ENCODE results near the gene PTPRK. TPM values are rescaled to one million over a fixed set of nuclear protein-coding genes. Genes with fewer than 3 reads are reported as not detected.

Gene PTPRK
- total and polyA plus RNA-seq, 2 experiments from 2014 or later: 26.9 to 56.4 TPM

DNA sequence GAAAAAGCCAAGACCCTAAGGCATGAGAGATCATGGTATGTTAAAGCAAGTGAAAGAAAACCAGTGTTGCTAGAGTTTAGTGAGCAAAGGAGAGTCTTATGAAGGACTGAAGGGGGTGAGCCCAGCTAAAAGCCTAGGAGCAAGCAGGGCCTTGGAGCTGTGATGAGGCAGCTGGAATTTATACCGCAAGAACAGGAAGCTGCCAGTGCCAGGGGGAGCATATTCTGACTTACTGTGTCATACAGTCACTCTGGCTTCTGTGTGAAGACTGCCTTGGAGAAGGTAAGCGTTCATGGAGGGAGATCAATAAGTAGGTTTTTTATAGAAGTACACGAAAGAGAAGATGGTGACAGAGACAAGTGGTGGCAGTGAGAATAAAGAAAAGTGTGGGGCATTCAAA is 310.6 kb downstream of the PTPRK start:
- DNase-seq (ENCODE audit: low spot score) (no peak), ATAC-seq (no peak; the same call in 2 of the 3 replicates)
- Histone ChIP-seq H3K4me1 (ENCODE audit: insufficient read depth) (peaks cover 11% of the 10 kb centered on the region; the same call in 1 of the 2 replicates), H3K4me3 (no peak overlapping the region), H3K79me2 (replicated peaks; ENCODE audit: insufficient read depth) (no peaks in the 10 kb centered on the region; the same call in 1 of the 2 replicates), H3K27me3 (ENCODE audit: insufficient read depth) (no peaks in the 10 kb centered on the region), H3F3A (replicated peaks; ENCODE audit: low read depth) (no peaks in the 10 kb centered on the region), H4K20me1 (replicated peaks; ENCODE audit: insufficient read depth) (no peaks in the 10 kb centered on the region), H2AFZ (no peak overlapping the region), H3K4me2 (no peak overlapping the region), H3K27ac (ENCODE audit: low read depth) (no peak overlapping the region), H3K36me3 (ENCODE audit: insufficient read depth) (no peaks in the 10 kb centered on the region), H3K9me2 (ENCODE audit: insufficient read depth) (peaks cover 6% of the 10 kb centered on the region; the same call in 1 of the 2 replicates)
- Mint-ChIP-seq H3K4me1 (peaks cover 29% of the 10 kb centered on the region; the same call in 2 of the 3 replicates), H3K9me3 (no peaks in the 10 kb centered on the region), H3K4me3 (no peak overlapping the region), H3K36me3 (ENCODE audit: low read depth) (no peaks in the 10 kb centered on the region), H3K27me3 (ENCODE audit: insufficient read depth, low read depth, poor library complexity) (no peaks in the 10 kb centered on the region), H3K27ac (peak overlapping the region; percentile 68)
- TF ChIP-seq, protein P1, sequence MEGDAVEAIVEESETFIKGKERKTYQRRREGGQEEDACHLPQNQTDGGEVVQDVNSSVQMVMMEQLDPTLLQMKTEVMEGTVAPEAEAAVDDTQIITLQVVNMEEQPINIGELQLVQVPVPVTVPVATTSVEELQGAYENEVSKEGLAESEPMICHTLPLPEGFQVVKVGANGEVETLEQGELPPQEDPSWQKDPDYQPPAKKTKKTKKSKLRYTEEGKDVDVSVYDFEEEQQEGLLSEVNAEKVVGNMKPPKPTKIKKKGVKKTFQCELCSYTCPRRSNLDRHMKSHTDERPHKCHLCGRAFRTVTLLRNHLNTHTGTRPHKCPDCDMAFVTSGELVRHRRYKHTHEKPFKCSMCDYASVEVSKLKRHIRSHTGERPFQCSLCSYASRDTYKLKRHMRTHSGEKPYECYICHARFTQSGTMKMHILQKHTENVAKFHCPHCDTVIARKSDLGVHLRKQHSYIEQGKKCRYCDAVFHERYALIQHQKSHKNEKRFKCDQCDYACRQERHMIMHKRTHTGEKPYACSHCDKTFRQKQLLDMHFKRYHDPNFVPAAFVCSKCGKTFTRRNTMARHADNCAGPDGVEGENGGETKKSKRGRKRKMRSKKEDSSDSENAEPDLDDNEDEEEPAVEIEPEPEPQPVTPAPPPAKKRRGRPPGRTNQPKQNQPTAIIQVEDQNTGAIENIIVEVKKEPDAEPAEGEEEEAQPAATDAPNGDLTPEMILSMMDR (conservative IDR thresholded peaks at IDR 0.05; ENCODE audit: low read depth in 2 of 2): no peak
- TF ChIP-seq ZNF331 (CRISPR knock-in tag; IDR thresholded peaks at IDR 0.05; ENCODE audit: low read depth): no peak
- TF ChIP-seq, protein P2, sequence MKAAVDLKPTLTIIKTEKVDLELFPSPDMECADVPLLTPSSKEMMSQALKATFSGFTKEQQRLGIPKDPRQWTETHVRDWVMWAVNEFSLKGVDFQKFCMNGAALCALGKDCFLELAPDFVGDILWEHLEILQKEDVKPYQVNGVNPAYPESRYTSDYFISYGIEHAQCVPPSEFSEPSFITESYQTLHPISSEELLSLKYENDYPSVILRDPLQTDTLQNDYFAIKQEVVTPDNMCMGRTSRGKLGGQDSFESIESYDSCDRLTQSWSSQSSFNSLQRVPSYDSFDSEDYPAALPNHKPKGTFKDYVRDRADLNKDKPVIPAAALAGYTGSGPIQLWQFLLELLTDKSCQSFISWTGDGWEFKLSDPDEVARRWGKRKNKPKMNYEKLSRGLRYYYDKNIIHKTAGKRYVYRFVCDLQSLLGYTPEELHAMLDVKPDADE (IDR thresholded peaks at IDR 0.05): no peak
- TF ChIP-seq, protein P3, sequence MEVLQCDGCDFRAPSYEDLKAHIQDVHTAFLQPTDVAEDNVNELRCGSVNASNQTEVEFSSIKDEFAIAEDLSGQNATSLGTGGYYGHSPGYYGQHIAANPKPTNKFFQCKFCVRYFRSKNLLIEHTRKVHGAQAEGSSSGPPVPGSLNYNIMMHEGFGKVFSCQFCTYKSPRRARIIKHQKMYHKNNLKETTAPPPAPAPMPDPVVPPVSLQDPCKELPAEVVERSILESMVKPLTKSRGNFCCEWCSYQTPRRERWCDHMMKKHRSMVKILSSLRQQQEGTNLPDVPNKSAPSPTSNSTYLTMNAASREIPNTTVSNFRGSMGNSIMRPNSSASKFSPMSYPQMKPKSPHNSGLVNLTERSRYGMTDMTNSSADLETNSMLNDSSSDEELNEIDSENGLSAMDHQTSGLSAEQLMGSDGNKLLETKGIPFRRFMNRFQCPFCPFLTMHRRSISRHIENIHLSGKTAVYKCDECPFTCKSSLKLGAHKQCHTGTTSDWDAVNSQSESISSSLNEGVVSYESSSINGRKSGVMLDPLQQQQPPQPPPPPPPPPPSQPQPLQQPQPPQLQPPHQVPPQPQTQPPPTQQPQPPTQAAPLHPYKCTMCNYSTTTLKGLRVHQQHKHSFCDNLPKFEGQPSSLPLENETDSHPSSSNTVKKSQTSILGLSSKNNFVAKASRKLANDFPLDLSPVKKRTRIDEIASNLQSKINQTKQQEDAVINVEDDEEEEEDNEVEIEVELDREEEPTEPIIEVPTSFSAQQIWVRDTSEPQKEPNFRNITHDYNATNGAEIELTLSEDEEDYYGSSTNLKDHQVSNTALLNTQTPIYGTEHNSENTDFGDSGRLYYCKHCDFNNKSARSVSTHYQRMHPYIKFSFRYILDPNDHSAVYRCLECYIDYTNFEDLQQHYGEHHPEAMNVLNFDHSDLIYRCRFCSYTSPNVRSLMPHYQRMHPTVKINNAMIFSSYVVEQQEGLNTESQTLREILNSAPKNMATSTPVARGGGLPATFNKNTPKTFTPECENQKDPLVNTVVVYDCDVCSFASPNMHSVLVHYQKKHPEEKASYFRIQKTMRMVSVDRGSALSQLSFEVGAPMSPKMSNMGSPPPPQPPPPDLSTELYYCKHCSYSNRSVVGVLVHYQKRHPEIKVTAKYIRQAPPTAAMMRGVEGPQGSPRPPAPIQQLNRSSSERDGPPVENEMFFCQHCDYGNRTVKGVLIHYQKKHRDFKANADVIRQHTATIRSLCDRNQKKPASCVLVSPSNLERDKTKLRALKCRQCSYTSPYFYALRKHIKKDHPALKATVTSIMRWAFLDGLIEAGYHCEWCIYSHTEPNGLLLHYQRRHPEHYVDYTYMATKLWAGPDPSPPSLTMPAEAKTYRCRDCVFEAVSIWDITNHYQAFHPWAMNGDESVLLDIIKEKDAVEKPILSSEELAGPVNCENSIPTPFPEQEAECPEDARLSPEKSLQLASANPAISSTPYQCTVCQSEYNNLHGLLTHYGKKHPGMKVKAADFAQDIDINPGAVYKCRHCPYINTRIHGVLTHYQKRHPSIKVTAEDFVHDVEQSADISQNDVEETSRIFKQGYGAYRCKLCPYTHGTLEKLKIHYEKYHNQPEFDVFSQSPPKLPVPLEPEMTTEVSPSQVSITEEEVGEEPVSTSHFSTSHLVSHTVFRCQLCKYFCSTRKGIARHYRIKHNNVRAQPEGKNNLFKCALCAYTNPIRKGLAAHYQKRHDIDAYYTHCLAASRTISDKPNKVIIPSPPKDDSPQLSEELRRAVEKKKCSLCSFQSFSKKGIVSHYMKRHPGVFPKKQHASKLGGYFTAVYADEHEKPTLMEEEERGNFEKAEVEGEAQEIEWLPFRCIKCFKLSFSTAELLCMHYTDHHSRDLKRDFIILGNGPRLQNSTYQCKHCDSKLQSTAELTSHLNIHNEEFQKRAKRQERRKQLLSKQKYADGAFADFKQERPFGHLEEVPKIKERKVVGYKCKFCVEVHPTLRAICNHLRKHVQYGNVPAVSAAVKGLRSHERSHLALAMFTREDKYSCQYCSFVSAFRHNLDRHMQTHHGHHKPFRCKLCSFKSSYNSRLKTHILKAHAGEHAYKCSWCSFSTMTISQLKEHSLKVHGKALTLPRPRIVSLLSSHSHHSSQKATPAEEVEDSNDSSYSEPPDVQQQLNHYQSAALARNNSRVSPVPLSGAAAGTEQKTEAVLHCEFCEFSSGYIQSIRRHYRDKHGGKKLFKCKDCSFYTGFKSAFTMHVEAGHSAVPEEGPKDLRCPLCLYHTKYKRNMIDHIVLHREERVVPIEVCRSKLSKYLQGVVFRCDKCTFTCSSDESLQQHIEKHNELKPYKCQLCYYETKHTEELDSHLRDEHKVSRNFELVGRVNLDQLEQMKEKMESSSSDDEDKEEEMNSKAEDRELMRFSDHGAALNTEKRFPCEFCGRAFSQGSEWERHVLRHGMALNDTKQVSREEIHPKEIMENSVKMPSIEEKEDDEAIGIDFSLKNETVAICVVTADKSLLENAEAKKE (CRISPR knock-in tag; IDR thresholded peaks at IDR 0.05): no peak
- TF ChIP-seq POLR2AphosphoS5 (IDR thresholded peaks at IDR 0.05; ENCODE audit: low read depth): no peak
- no peak for TF ChIP-seq NANOG (IDR thresholded peaks at IDR 0.05; ENCODE audit: borderline replicate concordance)
- TF ChIP-seq, protein P4, sequence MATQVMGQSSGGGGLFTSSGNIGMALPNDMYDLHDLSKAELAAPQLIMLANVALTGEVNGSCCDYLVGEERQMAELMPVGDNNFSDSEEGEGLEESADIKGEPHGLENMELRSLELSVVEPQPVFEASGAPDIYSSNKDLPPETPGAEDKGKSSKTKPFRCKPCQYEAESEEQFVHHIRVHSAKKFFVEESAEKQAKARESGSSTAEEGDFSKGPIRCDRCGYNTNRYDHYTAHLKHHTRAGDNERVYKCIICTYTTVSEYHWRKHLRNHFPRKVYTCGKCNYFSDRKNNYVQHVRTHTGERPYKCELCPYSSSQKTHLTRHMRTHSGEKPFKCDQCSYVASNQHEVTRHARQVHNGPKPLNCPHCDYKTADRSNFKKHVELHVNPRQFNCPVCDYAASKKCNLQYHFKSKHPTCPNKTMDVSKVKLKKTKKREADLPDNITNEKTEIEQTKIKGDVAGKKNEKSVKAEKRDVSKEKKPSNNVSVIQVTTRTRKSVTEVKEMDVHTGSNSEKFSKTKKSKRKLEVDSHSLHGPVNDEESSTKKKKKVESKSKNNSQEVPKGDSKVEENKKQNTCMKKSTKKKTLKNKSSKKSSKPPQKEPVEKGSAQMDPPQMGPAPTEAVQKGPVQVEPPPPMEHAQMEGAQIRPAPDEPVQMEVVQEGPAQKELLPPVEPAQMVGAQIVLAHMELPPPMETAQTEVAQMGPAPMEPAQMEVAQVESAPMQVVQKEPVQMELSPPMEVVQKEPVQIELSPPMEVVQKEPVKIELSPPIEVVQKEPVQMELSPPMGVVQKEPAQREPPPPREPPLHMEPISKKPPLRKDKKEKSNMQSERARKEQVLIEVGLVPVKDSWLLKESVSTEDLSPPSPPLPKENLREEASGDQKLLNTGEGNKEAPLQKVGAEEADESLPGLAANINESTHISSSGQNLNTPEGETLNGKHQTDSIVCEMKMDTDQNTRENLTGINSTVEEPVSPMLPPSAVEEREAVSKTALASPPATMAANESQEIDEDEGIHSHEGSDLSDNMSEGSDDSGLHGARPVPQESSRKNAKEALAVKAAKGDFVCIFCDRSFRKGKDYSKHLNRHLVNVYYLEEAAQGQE (IDR thresholded peaks at IDR 0.05; ENCODE audit: unreplicated experiment): no peak
- no peak for TF ChIP-seq ZNF114 (CRISPR knock-in tag; IDR thresholded peaks at IDR 0.05)
- TF ChIP-seq STAT1 (IDR thresholded peaks at IDR 0.05; ENCODE audit: unreplicated experiment): no peak
- TF ChIP-seq EZH2 (IDR thresholded peaks at IDR 0.05; ENCODE audit: low read depth, unreplicated experiment): no peak
- TF ChIP-seq CREB1 (CRISPR knock-in tag; IDR thresholded peaks at IDR 0.05; ENCODE audit: low read depth): no peak
- no peak for TF ChIP-seq JUNB (IDR thresholded peaks at IDR 0.05; ENCODE audit: unreplicated experiment)
- TF ChIP-seq EZH2phosphoT487 (IDR thresholded peaks at IDR 0.05; ENCODE audit: unreplicated experiment): no peak
